Mammary epithelial cell (primary cell): ENCODE results near the gene LHX3.

Source experiments
- CTCF ChIP-seq, 2 donors: IDR thresholded peaks in 1 of 2; conservative IDR thresholded peaks in 1 of 2; 2 replicates each; pipeline ENCODE4 v1.5.1; 2011 to 2012; ENCODE audit warnings: inconsistent platforms in 2 of 2, low read length in 2 of 2, mild to moderate bottlenecking in 2 of 2, control low read depth in 1 of 2, low read depth in 1 of 2; ENCODE audit not compliant: insufficient read depth in 1 of 2; ENCODE audit errors: extremely low read depth in 1 of 2
- EZH2 ChIP-seq: IDR thresholded peaks from 2 replicates; pipeline ENCODE4 v1.6.1; 2012; ENCODE audit warnings: low read length, inconsistent platforms, borderline replicate concordance

GRCh38 chr9:136232969-136233368, 28.0 kb upstream of the LHX3 start:
- TF ChIP-seq CTCF (conservative IDR thresholded peaks at IDR 0.05 in 1 of 2, IDR thresholded peaks at IDR 0.05 in 1 of 2; ENCODE audit: extremely low read depth in 1 of 2, insufficient read depth in 1 of 2, low read depth in 1 of 2, low read length in 2 of 2) (no peak), EZH2 (no peak)
